Ishikawa (cell line): ENCODE data around the gene CHTF18.

Source experiments
- CREB1 ChIP-seq: IDR thresholded peaks from 2 replicates; pipeline ENCODE4 v1.6.1; 2012; ENCODE audit warnings: low read depth
- EP300 ChIP-seq: IDR thresholded peaks from 2 replicates; pipeline ENCODE4 v1.6.1; 2012; ENCODE audit warnings: borderline replicate concordance
- RAD21 ChIP-seq: IDR thresholded peaks from 2 replicates; pipeline ENCODE4 v1.6.1; 2012; ENCODE audit warnings: low read depth
- ZBTB7A ChIP-seq: IDR thresholded peaks from 2 replicates; pipeline ENCODE4 v1.6.1; 2012; ENCODE audit warnings: low read depth
- TF ChIP-seq, protein P1 (sequence below): IDR thresholded peaks from 2 replicates; pipeline ENCODE4 v1.6.1; 2012
- TF ChIP-seq, protein P2 (sequence below): IDR thresholded peaks from 2 replicates; pipeline ENCODE4 v1.6.1; 2012

DNA sequence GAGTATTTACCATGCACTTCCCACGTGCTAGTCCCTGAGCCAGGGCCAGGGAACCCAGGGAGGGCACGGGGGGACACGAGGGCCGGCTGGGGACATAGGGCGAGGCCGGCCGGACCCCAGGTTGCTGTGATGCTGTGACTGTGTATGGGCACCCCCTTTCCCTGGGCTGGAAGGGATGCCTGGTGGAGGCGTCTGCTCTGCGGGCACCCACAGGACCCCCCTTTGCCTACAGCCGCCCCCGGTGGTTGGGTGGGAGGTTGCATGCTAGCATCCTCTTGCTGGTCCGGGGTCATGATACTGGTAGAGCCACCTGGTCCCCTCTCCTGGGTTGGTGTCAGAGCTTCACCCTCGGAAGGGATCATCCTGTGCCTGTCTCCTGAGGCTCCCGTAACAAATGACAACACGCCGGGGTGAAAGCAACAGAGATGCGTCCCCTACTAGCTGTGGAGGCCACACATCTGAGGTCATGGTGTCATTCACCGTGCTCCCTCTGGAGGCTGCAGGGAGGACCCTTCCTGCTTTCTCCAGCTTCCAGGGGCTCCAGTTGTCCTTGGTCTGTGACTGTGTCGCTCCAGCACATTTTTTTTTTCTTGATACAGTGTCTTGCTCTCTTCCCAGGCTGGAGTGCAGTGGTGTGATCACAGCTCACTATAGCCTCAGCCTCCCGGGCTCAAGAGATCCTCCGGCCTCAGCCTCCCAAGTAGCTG, 44.5 kb upstream of the CHTF18 start:
- no peak for TF ChIP-seq EP300
- no peak for TF ChIP-seq RAD21
- TF ChIP-seq, protein P1, sequence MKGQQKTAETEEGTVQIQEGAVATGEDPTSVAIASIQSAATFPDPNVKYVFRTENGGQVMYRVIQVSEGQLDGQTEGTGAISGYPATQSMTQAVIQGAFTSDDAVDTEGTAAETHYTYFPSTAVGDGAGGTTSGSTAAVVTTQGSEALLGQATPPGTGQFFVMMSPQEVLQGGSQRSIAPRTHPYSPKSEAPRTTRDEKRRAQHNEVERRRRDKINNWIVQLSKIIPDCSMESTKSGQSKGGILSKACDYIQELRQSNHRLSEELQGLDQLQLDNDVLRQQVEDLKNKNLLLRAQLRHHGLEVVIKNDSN, result no peak
- TF ChIP-seq, protein P2, sequence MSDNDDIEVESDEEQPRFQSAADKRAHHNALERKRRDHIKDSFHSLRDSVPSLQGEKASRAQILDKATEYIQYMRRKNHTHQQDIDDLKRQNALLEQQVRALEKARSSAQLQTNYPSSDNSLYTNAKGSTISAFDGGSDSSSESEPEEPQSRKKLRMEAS, result no peak
- TF ChIP-seq ZBTB7A, result no peak
- TF ChIP-seq CREB1, result no peak
